Placental epithelial cell (primary cell): ENCODE data around the gene MS4A7. TPM values are rescaled to one million over a fixed set of nuclear protein-coding genes. Genes with fewer than 3 reads are reported as not detected.

Experiments used
- total RNA-seq: library from RNA; depleted of rRNA; stranded (reverse); fragments of >200 nt; gene quantifications from 2 replicates; pipeline ENCODE4 v1.2.3, GENCODE V29; 2012

MS4A7 gene
- 0.43 TPM in 1 of 2 replicates, not detected in the other for total RNA-seq

GRCh38 chr11:60378354-60378753 is at the start of gene MS4A7:
Gene MS4A7 (plus strand): TSS chr11:60378532. CDS start chr11:60383142, 4,610 bp downstream.

GRCh38 chr11:60396382-60396781 is 18.1 kb downstream of the MS4A7 start, which contains the start of gene MS4A14:
Gene MS4A14 (plus strand): TSS chr11:60396459. CDS start chr11:60396579, 120 bp downstream.

GRCh38 chr11:60429272-60429671 is 50.9 kb downstream of the MS4A7 start, which contains the start of gene MS4A5:
Gene MS4A5 (plus strand): TSS chr11:60429572. CDS start chr11:60429675, 103 bp downstream.

Other genes with a start within 250 kb of the MS4A7 start
- not detected in 2 replicates for gene MS4A6A, start 195.4 kb upstream of the MS4A7 start, total RNA-seq
- gene MS4A4E, start 135.4 kb upstream of the MS4A7 start, total RNA-seq: not detected in 2 replicates
- not detected in 2 replicates for gene MS4A4A, start 97.9 kb upstream of the MS4A7 start, total RNA-seq
- not detected in 2 replicates for gene MS4A6E, start 51.3 kb upstream of the MS4A7 start, total RNA-seq
- under 0.01 TPM in 1 of 2 replicates, not detected in the other for gene MS4A14, start 17.9 kb downstream of the MS4A7 start, total RNA-seq
- gene MS4A5, start 51.0 kb downstream of the MS4A7 start, total RNA-seq: not detected in 2 replicates
- gene MS4A1, start 77.3 kb downstream of the MS4A7 start, total RNA-seq: not detected in 2 replicates
- gene MS4A12, start 114.2 kb downstream of the MS4A7 start, total RNA-seq: not detected in 2 replicates
- not detected in 2 replicates for gene MS4A13, start 136.9 kb downstream of the MS4A7 start, total RNA-seq